HTR-8/SVneo (cell line): Measurements from ENCODE around the gene ZNF66.
"Not testable (repeated sequence)": the region's sequence is repeated elsewhere in the genome, so short reads cannot be mapped to it uniquely, and the experiment has no call there.

Experiments
- DNase-seq: peaks from one replicate; pipeline ENCODE4 v3.0.0; 2011; ENCODE audit warnings: low spot score, mixed read lengths; ENCODE audit not compliant: insufficient read length
- FAIRE-seq: peaks from 2 replicates; lab custom pipeline; 2011; peaks lifted over from hg19 to GRCh38; lab: Jason Lieb, UNC

Gene ZNF66

DNA sequence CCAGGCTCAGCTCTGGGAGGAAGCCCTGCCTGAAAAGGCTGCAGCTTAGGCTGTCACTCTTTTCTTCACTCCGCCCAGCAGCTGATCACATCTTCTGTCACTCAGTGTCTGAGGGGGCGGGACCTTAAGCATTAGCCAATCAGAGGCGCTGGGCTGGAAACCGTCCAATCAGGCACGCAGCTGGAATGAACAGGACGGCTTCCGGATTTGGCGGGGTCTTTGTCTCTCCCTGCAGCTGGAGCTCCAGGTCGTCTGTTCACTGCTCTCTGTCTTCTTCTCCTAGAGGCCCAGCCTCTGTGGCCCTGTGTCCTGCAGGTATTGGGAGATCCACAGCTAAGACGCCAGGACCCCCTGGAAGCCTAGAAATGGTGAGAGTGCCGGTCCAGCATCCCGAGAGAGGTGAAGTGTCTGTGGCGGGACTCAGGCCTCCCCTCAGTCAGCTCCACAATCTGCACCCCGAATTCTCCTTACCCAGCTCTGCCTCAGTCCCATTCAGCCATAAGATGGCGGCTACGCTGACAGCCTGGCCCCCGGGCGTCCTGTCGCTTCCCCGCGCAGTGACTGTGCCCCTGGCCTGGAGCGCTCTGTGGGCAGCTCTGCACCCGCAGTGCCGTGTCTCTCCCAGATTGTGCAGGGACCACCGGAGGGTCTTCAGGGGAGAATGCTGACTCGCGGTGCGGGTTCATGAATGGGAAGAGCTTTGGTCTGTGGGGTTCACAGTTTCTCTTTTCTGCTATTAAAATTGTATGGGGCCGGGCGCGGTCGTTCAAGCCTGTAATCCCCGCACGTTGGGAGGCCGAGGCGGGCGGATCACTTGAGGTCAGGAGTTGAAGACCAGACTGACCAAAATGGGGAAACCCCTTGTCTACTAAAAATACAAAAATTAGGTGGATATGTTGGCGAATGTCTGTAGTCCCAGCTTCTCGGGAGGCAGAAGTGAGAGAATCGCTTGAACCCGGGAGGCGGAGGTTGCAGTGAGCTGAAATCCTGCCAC, at the start of gene ZNF66:
ZNF66 (plus strand) TSS at position 222 of the 994 bp plus-strand sequence; CDS start at position 366, 144 bp downstream.
- peak; percentile 86 for DNase-seq
- peak; percentile 82 for FAIRE-seq

DNA sequence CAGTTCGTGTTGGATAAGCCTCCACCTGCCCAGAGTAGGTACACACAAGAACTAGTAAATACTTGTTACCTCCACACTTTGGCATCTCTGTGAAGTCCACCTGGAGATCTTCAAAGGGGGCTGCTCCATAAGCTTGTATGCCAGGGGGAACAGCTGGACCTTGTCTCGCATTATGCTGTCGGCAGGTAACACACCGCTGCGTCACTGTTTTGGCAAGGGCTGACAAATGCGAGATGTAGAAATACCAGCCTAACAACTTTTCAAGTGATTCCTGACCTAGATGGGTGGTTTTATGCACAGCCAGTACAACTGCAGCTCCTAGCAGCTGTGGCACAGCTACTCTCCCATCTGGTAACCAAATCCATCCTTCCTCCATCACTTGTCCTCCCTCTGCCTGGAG, 25.9 kb upstream of the ZNF66 start:
- not testable (repeated sequence) for DNase-seq, FAIRE-seq

DNA sequence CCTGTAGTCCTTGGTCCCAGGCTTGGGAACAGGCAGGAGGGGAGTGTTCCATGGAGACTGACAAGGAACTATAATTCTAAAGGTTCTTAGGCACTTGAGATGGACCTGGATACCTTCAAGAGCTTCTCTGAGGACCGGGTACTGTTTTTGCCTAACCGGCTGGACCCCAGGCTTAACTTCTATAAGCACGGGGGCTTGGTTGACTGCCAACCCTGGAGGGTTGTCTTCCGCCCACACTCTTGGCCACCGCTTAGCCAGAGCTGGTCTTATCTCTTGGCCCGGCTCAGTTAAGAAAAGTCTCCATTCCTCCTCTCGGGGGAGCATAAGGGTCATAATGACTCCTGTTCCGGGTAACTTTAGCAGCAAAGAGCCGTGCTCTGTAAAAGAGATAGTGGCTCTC, 23.8 kb upstream of the ZNF66 start:
- DNase-seq, FAIRE-seq: not testable (repeated sequence)

DNA sequence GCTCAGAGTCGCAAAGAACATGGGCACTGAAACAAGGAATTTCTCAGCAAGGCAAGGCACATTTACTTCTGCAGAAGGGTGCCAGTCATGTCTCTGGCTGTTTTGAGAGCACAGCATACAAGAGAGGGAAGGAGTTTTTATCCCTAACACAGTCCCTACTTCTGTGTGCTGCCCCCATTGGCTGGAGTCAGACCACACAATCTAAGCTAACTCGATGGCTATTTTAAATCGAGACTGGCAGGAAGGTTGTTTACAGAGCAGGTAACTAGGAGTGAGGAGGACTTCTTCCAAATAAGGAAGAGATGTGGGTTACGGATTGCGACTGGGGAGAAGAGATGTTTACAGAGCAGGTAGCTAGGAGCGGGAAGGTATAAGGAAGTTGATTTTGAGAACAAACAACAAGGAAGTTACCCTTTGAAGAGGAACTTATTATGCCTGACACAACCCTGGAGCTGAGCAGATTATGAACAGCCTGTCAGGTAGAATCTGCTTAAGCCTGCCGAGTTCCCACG, 6.8 kb upstream of the ZNF66 start:
- FAIRE-seq = peak; percentile 66
- not testable (repeated sequence) for DNase-seq

DNA sequence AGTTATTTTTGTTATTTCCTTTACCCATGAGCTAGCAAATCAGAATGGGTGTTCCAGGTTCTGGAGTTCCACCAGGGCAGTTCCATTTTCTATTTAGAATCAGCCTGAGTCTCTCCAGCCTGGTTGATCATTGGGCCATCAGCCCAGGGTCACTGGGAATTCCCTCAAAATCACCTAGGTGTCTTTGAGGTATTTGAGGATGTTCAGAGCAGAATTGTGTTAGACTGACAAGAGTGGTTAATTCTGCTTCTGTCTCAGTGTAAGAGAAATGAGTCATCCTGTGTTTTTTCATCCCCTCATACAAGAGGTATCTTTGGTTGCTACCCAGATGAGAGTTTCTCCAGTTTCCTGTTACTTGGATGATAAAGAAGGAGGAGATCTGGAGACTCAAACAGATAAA, 11.7 kb downstream of the ZNF66 start:
- DNase-seq (no peak), FAIRE-seq (no peak)

DNA sequence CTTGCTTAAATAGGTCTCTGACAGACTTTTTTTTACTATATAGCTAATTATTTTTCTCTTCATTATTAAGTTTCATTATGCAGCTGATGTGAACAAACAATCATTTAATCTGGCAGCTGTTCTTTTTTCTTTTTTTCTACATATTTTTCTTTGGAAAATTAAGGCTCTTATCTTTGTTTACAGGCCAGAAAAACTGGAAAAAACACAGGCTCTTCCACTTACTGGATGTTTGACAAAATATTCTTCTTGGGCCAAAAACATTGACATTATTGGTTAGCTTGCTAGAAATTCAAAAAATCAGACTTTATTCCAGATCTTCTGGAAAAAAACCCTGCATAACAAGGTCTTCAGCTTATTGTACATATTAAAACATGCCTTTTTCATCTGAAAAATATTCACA, 15.7 kb downstream of the ZNF66 start:
- no peak for FAIRE-seq
- no peak for DNase-seq

DNA sequence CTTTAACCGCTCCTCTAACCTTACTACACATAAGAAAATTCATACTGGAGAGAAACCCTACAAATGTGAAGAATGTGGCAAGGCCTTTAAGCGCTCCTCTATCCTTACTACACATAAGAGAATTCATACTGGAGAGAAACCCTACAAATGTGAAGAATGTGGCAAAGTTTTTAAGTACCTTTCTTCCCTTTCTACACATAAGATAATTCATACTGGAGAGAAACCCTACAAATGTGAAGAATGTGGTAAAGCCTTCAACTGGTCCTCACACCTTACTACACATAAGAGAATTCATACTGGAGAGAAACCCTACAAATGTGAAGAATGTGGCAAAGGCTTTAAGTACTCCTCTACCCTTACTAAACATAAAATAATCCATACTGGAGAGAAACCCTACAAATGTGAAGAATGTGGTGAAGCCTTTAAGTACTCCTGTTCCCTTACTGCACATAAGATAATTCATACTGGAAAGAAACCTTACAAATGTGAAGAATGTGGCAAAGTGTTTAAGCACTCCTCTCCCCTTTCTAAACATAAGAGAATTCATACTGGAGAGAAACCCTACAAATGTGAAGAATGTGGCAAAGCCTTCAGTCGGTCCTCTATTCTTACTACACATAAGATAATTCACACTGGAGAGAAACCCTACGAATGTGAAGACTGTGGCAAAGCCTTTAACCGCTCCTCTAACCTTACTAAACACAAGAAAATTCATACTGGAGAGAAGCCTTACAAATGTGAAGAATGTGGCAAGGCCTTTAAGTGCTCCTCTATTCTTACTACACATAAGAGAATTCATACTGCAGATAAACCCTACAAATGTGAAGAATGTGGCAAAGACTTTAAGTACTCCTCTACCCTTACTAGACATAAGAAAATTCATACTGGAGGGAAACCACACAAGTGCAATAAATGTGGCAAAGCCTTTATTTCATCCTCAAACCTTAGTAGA, 30.5 kb downstream of the ZNF66 start:
- not testable (repeated sequence) for FAIRE-seq, DNase-seq

DNA sequence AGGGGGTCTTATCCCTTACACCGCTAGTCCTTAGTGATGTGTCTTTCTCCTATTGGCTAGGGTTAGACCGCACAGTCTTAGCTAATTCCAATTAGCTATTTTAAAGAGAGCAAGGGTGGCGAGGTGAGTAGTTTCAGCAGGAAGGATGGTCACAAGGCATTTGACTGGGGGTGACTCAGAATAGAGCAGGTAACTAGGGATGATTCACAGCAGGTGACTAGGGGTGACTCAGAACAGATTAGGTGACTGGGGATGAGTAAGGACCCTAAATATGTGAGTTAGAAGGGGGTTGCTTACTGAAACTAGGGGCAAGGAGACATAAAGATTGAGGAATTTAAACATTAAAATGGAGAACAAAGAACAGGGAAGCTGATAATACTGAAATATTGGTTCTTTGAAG, 64.3 kb downstream of the ZNF66 start:
- no peak for FAIRE-seq

More for the DNA sequence above, 64.3 kb downstream of the ZNF66 start:
- no peak for DNase-seq
